SKM-1 treated with dmso at 0.1 percent for 144 hours (cell line): ENCODE data around the gene ZNF543.
"Not testable (repeated sequence)": the region's sequence is repeated elsewhere in the genome, so short reads cannot be mapped to it uniquely, and the experiment has no call there.

Source experiments
- DNase-seq: peaks from one replicate; lab custom pipeline; 2025; ENCODE audit not compliant: unreplicated experiment; lab: John Stamatoyannopoulos, UW

The ZNF543 gene

GRCh38 chr19:57319869-57320179 lies 448 bp upstream of the ZNF543 start:
- no peak for DNase-seq

GRCh38 chr19:57321116-57321515 lies 844 bp downstream of the ZNF543 start:
- no peak for DNase-seq

- DNase-seq = no peak
These were observed 1.5 kb downstream of the ZNF543 start for GRCh38 chr19:57321751-57322150.

GRCh38 chr19:57324992-57325391 lies 4.7 kb downstream of the ZNF543 start:
- DNase-seq = no peak

GRCh38 chr19:57327993-57328392 lies 7.7 kb downstream of the ZNF543 start:
- DNase-seq = no peak

GRCh38 chr19:57334191-57334590 lies 13.9 kb downstream of the ZNF543 start:
- no peak for DNase-seq

GRCh38 chr19:57338877-57339276 lies 18.6 kb downstream of the ZNF543 start:
- no peak for DNase-seq

GRCh38 chr19:57342582-57342981 lies 22.3 kb downstream of the ZNF543 start:
- no peak for DNase-seq

- DNase-seq = no peak
These were observed 27.9 kb downstream of the ZNF543 start for GRCh38 chr19:57348136-57348535.

- peak; percentile 67 for DNase-seq
These were observed 30.9 kb downstream of the ZNF543 start, which contains the start of gene ZNF304 for GRCh38 chr19:57350877-57351805. Gene ZNF304 (plus strand): TSS chr19:57351271. CDS start chr19:57351665, 394 bp downstream.

- DNase-seq = no peak
These were observed 31.6 kb downstream of the ZNF543 start for GRCh38 chr19:57351867-57352266.

- DNase-seq = no peak
These were observed 35.6 kb downstream of the ZNF543 start for GRCh38 chr19:57355916-57356315.

GRCh38 chr19:57357406-57357805 lies 37.1 kb downstream of the ZNF543 start:
- no peak for DNase-seq

GRCh38 chr19:57359300-57359699 lies 39.0 kb downstream of the ZNF543 start:
- DNase-seq = no peak

GRCh38 chr19:57362419-57362818 lies 42.1 kb downstream of the ZNF543 start:
- DNase-seq = no peak

GRCh38 chr19:57362997-57363687 lies 42.9 kb downstream of the ZNF543 start, which contains the start of the genes TRAPPC2B and ZNF547:
Gene TRAPPC2B (plus strand): TSS chr19:57363551. CDS start chr19:57364834, 1,283 bp downstream.
Gene ZNF547 (plus strand): TSS chr19:57363551. CDS start chr19:57368556, 5,005 bp downstream.
- DNase-seq = peak; percentile 85

- no peak for DNase-seq
These were observed 43.5 kb downstream of the ZNF543 start for GRCh38 chr19:57363688-57364181.

- DNase-seq = no peak
These were observed 46.5 kb downstream of the ZNF543 start for GRCh38 chr19:57366776-57367175.

GRCh38 chr19:57374179-57374578 lies 53.9 kb downstream of the ZNF543 start:
- no peak for DNase-seq

- DNase-seq = not testable (repeated sequence)
These were observed 54.4 kb downstream of the ZNF543 start for GRCh38 chr19:57374647-57375046.

GRCh38 chr19:57376151-57376550 lies 55.9 kb downstream of the ZNF543 start:
- DNase-seq = no peak
